OCI-LY3 (cell line): Measurements from ENCODE around the gene TEX55.

Experiments
- H2AFZ ChIP-seq: fragments of 200-600, 300-600 bp; shearing (Covaris generic); 2 replicates; pipeline ENCODE4 v1.6.0; 2014; ENCODE audit warnings: antibody characterized with exemption, low read depth, low read length
- H3K27ac ChIP-seq: fragments of 200-600, 300-600 bp; sonication (generic); 2 replicates; pipeline ENCODE4 v1.5.1; 2014; ENCODE audit warnings: mild to moderate bottlenecking, low read length, moderate library complexity, mixed read lengths
- H3K27me3 ChIP-seq: fragments of 200-600, 300-600 bp; sonication (generic); 2 replicates; pipeline ENCODE4 v1.6.1; 2014; ENCODE audit warnings: low read depth, low read length, mixed read lengths
- H3K36me3 ChIP-seq: fragments of 200-600, 300-600 bp; sonication (generic); replicated peaks from 2 replicates; pipeline ENCODE3; 2014; ENCODE audit warnings: low read depth, low read length, mixed read lengths
- H3K4me1 ChIP-seq: fragments of 300-600, 200-600 bp; sonication (generic); 2 replicates; pipeline ENCODE4 v1.6.1; 2014; ENCODE audit warnings: low read length, mixed read lengths
- H3K4me2 ChIP-seq: fragments of 200-600, 300-600 bp; sonication (generic); 2 replicates; pipeline ENCODE4 v1.6.1; 2014; ENCODE audit warnings: low read length, mixed read lengths
- H3K4me3 ChIP-seq: fragments of 300-600, 200-600 bp; sonication (generic); 2 replicates; pipeline ENCODE4 v1.5.1; 2014; ENCODE audit warnings: antibody characterized with exemption, mild to moderate bottlenecking, low read length, moderate library complexity
- H3K79me2 ChIP-seq: fragments of 300-600, 200-600 bp; shearing (Covaris generic); 2 replicates; pipeline ENCODE4 v1.6.1; 2014; ENCODE audit warnings: mild to moderate bottlenecking, low read length, mixed read lengths
- H3K9ac ChIP-seq: fragments of 300-600, 200-600 bp; shearing (Covaris generic); 2 replicates; pipeline ENCODE4 v1.6.0; 2014; ENCODE audit warnings: mild to moderate bottlenecking, low read length, moderate library complexity
- H3K9me3 ChIP-seq: fragments of 200-600, 300-600 bp; shearing (Covaris generic); 2 replicates; pipeline ENCODE4 v1.6.1; 2014; ENCODE audit warnings: low read length, mixed read lengths; ENCODE audit not compliant: insufficient read depth
- H4K20me1 ChIP-seq: fragments of 200-600, 300-600 bp; sonication (generic); 2 replicates; pipeline ENCODE4 v1.6.1; 2016; ENCODE audit warnings: low read length, mixed read lengths; ENCODE audit not compliant: insufficient read depth
- EZH2phosphoT487 ChIP-seq: fragments of 200-600 bp; shearing (Covaris generic); IDR thresholded peaks from 2 replicates; pipeline ENCODE4 v1.6.1; 2018; ENCODE audit warnings: antibody characterized with exemption, mixed run types, low read depth
- TF ChIP-seq, protein P1 (sequence below): fragments of 200-600, 300-600 bp; sonication (generic); IDR thresholded peaks from 2 replicates; pipeline ENCODE4 v1.5.1; 2014; ENCODE audit warnings: antibody characterized with exemption, low read length, low read depth

The TEX55 gene

DNA sequence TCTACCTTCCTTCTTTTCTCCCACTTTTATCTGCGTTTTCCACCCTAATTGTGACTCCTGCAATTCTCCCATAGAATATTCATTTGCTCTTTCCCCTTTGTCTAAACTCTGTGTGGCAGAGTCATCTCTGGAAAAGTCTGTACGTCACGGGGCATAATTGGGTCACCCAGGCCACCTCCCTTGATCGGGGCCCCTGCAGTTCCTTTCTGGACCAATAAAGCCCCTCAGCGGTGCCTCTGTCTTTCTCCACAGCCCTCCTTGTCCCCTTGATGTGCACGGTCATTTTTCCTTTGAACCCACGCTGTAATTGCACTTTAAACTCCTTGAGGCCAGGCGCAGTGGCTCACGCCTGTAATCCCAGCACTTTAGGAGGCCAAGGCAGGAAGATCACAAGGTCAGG is 38.1 kb downstream of the TEX55 start:
- H3K27ac ChIP-seq: no peak overlapping the region
- no peak overlapping the region for H3K4me2 ChIP-seq

DNA sequence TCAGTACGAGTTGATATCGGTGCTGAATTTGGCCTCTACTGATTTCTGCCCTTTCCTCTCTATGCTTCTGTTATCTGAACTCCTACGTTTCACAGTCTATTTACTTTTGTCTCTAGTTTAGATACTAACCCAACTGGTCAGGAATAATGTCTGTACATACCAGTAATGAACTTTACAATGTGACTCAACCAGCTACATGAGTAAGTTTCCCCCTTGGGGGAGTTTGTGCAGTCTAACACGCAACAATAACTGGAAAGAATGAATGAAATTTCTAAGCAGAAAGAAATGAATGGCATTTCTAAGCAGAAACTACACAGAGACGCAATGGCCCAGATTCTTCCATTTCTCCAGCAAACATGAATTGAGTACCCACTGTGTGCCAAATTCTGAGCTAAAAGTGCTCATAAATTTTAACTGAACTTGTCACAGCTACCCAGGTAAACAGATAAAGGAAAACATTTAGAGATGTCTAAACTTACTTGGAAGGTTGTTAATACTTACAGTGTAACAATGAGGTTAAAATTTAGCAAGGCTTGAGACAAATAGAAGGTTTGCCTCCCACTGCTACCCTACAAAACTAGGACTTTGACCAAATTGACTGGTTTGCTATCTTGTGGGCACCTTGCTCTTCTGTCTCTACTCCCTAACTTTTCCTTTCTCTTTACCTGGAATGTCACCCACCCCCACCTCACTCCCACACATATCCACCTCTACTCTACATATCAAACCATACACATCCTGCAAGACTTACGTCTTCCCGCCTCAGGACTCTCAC is 39.0 kb downstream of the TEX55 start:
- H3K36me3 ChIP-seq: no peaks in the 10 kb centered on the region
- H3K9me3 ChIP-seq: no peaks in the 10 kb centered on the region
- no peaks in the 10 kb centered on the region for H3K79me2 ChIP-seq
- TF ChIP-seq, protein P1, sequence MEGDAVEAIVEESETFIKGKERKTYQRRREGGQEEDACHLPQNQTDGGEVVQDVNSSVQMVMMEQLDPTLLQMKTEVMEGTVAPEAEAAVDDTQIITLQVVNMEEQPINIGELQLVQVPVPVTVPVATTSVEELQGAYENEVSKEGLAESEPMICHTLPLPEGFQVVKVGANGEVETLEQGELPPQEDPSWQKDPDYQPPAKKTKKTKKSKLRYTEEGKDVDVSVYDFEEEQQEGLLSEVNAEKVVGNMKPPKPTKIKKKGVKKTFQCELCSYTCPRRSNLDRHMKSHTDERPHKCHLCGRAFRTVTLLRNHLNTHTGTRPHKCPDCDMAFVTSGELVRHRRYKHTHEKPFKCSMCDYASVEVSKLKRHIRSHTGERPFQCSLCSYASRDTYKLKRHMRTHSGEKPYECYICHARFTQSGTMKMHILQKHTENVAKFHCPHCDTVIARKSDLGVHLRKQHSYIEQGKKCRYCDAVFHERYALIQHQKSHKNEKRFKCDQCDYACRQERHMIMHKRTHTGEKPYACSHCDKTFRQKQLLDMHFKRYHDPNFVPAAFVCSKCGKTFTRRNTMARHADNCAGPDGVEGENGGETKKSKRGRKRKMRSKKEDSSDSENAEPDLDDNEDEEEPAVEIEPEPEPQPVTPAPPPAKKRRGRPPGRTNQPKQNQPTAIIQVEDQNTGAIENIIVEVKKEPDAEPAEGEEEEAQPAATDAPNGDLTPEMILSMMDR: no peak
- no peak for TF ChIP-seq EZH2phosphoT487
- H4K20me1 ChIP-seq: no peaks in the 10 kb centered on the region
- H3K27ac ChIP-seq: no peak overlapping the region
- no peak overlapping the region for H3K4me2 ChIP-seq
- no peak overlapping the region for H3K4me3 ChIP-seq
- no peaks in the 10 kb centered on the region for H3K4me1 ChIP-seq
- H3K9ac ChIP-seq: no peak overlapping the region
- H2AFZ ChIP-seq: no peak overlapping the region
- H3K27me3 ChIP-seq: no peaks in the 10 kb centered on the region

More for the DNA sequence above, 38.1 kb downstream of the TEX55 start:
- Histone ChIP-seq H3K36me3 (no peaks in the 10 kb centered on the region), H3K79me2 (no peaks in the 10 kb centered on the region), H4K20me1 (no peaks in the 10 kb centered on the region), H3K27me3 (no peaks in the 10 kb centered on the region), H2AFZ (no peak overlapping the region), H3K9me3 (no peaks in the 10 kb centered on the region), H3K4me3 (no peak overlapping the region), H3K4me1 (no peaks in the 10 kb centered on the region), H3K9ac (no peak overlapping the region)
- no peak for TF ChIP-seq EZH2phosphoT487
- TF ChIP-seq, protein P1: no peak

DNA sequence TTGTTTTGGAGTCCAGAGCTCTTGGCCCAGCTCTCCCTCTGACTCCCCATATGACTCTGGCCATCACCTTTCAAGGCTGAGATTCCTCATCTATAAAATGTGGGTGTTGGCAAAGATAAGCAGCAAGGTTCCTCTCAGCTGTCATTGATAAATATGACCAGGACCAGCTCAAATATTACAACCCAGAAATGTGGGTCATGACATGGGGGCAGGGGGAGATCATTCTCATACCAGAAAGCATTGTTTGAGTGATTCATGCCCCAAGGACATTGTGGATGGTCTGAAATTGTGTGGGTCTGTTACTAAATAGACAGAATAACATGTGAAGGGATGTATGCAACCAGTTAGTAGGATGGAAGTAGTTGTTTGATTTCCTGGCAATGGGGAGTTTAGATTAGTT is 41.3 kb downstream of the TEX55 start:
- Histone ChIP-seq H3K79me2 (no peaks in the 10 kb centered on the region), H3K27me3 (no peaks in the 10 kb centered on the region), H3K36me3 (no peaks in the 10 kb centered on the region), H3K9ac (no peak overlapping the region), H4K20me1 (no peaks in the 10 kb centered on the region), H3K4me2 (no peak overlapping the region), H3K4me3 (no peak overlapping the region), H3K4me1 (no peaks in the 10 kb centered on the region), H3K27ac (no peak overlapping the region), H3K9me3 (no peaks in the 10 kb centered on the region), H2AFZ (no peak overlapping the region)
- no peak for TF ChIP-seq EZH2phosphoT487
- TF ChIP-seq, protein P1: no peak

DNA sequence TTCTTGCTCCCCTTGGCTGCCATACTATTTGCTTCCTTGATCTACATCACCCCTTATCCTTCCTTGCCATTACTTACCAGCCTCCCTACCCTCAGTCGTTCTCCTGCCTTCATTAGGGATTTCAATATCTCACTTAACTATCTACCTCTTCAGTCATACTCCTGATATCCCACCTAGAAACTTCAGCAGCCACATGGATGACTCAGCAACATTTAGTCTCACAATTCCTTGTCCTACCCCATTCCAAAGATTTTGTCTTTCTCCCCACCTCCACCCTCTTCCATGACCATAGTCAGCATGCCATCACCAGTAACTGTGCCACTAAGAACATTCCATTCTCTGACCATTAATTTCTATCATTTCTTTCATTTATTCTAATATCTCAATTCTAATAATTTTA is 45.8 kb downstream of the TEX55 start:
- no peak overlapping the region for H3K9ac ChIP-seq
- H3K27me3 ChIP-seq: no peaks in the 10 kb centered on the region
- no peaks in the 10 kb centered on the region for H3K4me1 ChIP-seq
- H3K9me3 ChIP-seq: no peaks in the 10 kb centered on the region
- TF ChIP-seq EZH2phosphoT487: no peak
- TF ChIP-seq, protein P1: no peak
- no peaks in the 10 kb centered on the region for H4K20me1 ChIP-seq
- H3K36me3 ChIP-seq: no peaks in the 10 kb centered on the region
- no peak overlapping the region for H2AFZ ChIP-seq
- no peaks in the 10 kb centered on the region for H3K79me2 ChIP-seq
- no peak overlapping the region for H3K4me2 ChIP-seq
- no peak overlapping the region for H3K27ac ChIP-seq
- H3K4me3 ChIP-seq: no peak overlapping the region
